Body of pancreas (tissue), 4 donors: Measurements from ENCODE around the gene ZBED1.

ENCODE experiments used
- CTCF ChIP-seq, 7 experiments: fragments of 450-650 bp in 4 of 7; fragments of 200-600 bp in 3 of 7; sonication (generic) in 3 of 7; IDR thresholded peaks; one replicate each; pipeline ENCODE4 v1.5.1; 2016 to 2019; ENCODE audit warnings: antibody characterized with exemption in 7 of 7
- POLR2A ChIP-seq, 3 donors: fragments of 450-650 bp; IDR thresholded peaks; one replicate each; pipeline ENCODE4 v1.6.1; 2016; ENCODE audit warnings: antibody characterized with exemption in 3 of 3, mild to moderate bottlenecking in 2 of 3

- no peak for TF ChIP-seq CTCF (IDR thresholded peaks at IDR 0.05)
- peak in 2 of 3 donors; percentile 23 to 26 for TF ChIP-seq POLR2A (IDR thresholded peaks at IDR 0.05)
Measured at GRCh38 chrX:2497961-2498780, 2.6 kb downstream of the ZBED1 start.
